Measurements from ENCODE around the gene PLD4. TPM values are rescaled to one million over a fixed set of nuclear protein-coding genes. Genes with fewer than 3 reads are reported as not detected.

Gene PLD4
- total and polyA plus RNA-seq, 2 experiments from 2014 or later, result 0.77 TPM; not detected in 1

GRCh38 chr14:104964546-104964945, 39.9 kb downstream of the PLD4 start:
- peaks cover 26% of the 10 kb centered on the region for H3K4me1 ChIP-seq (ENCODE audit: insufficient read depth)
- TF ChIP-seq EZH2 (IDR thresholded peaks at IDR 0.05; ENCODE audit: borderline replicate concordance), result no peak
- no peak for TF ChIP-seq CTCF (IDR thresholded peaks at IDR 0.05; ENCODE audit: poor library complexity)
- TF ChIP-seq EZH2phosphoT487 (IDR thresholded peaks at IDR 0.05; ENCODE audit: low read depth, severe bottlenecking, unreplicated experiment), result no peak
- H2AFZ ChIP-seq, result no peak overlapping the region
- H4K20me1 ChIP-seq (ENCODE audit: insufficient read depth, poor library complexity, severe bottlenecking), result no peaks in the 10 kb centered on the region
- H3K79me2 ChIP-seq, result no peaks in the 10 kb centered on the region
- H3K9me2 ChIP-seq (replicated peaks; ENCODE audit: insufficient read depth), result no peaks in the 10 kb centered on the region
- H3K9me3 ChIP-seq (ENCODE audit: low read depth), result no peaks in the 10 kb centered on the region
- H3K36me3 ChIP-seq (replicated peaks; ENCODE audit: insufficient read depth, low read depth), result no peaks in the 10 kb centered on the region
- no peak overlapping the region for H3K4me3 ChIP-seq
- H3K4me2 ChIP-seq, result no peak overlapping the region
- peaks cover 4% of the 10 kb centered on the region for H3K27me3 ChIP-seq
- no peak overlapping the region for H3K27ac ChIP-seq
- no peak for DNase-seq (ENCODE audit: low spot score)
- 87% methylated on average over 7 of the region's 7 CpGs for WGBS (ENCODE audit: low lambda C conversion rate, missing lambda C conversion rate)

GRCh38 chr14:104965561-104966231, 41.0 kb downstream of the PLD4 start:
- no peak overlapping the region for H2AFZ ChIP-seq
- WGBS (ENCODE audit: low lambda C conversion rate, missing lambda C conversion rate), result 90% methylated on average over 9 of the region's 13 CpGs
- no peaks in the 10 kb centered on the region for H3K36me3 ChIP-seq (replicated peaks; ENCODE audit: insufficient read depth, low read depth)
- no peaks in the 10 kb centered on the region for H4K20me1 ChIP-seq (ENCODE audit: insufficient read depth, poor library complexity, severe bottlenecking)
- H3K9me3 ChIP-seq (ENCODE audit: low read depth), result no peaks in the 10 kb centered on the region
- no peak for DNase-seq (ENCODE audit: low spot score)
- H3K27me3 ChIP-seq, result peaks cover 4% of the 10 kb centered on the region
- no peak overlapping the region for H3K27ac ChIP-seq
- H3K4me1 ChIP-seq (ENCODE audit: insufficient read depth), result peaks cover 30% of the 10 kb centered on the region
- H3K9me2 ChIP-seq (replicated peaks; ENCODE audit: insufficient read depth), result no peaks in the 10 kb centered on the region
- H3K79me2 ChIP-seq, result no peaks in the 10 kb centered on the region
- no peak overlapping the region for H3K4me2 ChIP-seq
- no peak overlapping the region for H3K4me3 ChIP-seq
- TF ChIP-seq EZH2 (IDR thresholded peaks at IDR 0.05; ENCODE audit: borderline replicate concordance) (no peak), EZH2phosphoT487 (IDR thresholded peaks at IDR 0.05; ENCODE audit: low read depth, severe bottlenecking, unreplicated experiment) (no peak), CTCF (IDR thresholded peaks at IDR 0.05; ENCODE audit: poor library complexity) (no peak)

- Histone ChIP-seq H3K79me2 (no peaks in the 10 kb centered on the region), H3K36me3 (replicated peaks; ENCODE audit: insufficient read depth, low read depth) (no peaks in the 10 kb centered on the region), H3K27ac (no peak overlapping the region), H4K20me1 (ENCODE audit: insufficient read depth, poor library complexity, severe bottlenecking) (no peaks in the 10 kb centered on the region), H3K4me2 (no peak overlapping the region), H3K27me3 (peaks cover 4% of the 10 kb centered on the region), H2AFZ (no peak overlapping the region), H3K4me3 (no peak overlapping the region), H3K9me3 (ENCODE audit: low read depth) (no peaks in the 10 kb centered on the region), H3K4me1 (ENCODE audit: insufficient read depth) (peaks cover 33% of the 10 kb centered on the region), H3K9me2 (replicated peaks; ENCODE audit: insufficient read depth) (no peaks in the 10 kb centered on the region)
- TF ChIP-seq EZH2 (IDR thresholded peaks at IDR 0.05; ENCODE audit: borderline replicate concordance) (no peak), EZH2phosphoT487 (IDR thresholded peaks at IDR 0.05; ENCODE audit: low read depth, severe bottlenecking, unreplicated experiment) (no peak), CTCF (IDR thresholded peaks at IDR 0.05; ENCODE audit: poor library complexity) (no peak)
- DNase-seq (ENCODE audit: low spot score), result no peak
- 92% methylated on average over 7 of the region's 9 CpGs for WGBS (ENCODE audit: low lambda C conversion rate, missing lambda C conversion rate)
These were observed 41.7 kb downstream of the PLD4 start for GRCh38 chr14:104966261-104966865.
